NCI-H526 treated with DMSO at 0.1 percent for 48 hours (cell line): ENCODE data around the gene FBXL14.

Experiments
- DNase-seq: peaks from one replicate; lab custom pipeline; 2025; lab: John Stamatoyannopoulos, UW

Gene FBXL14

DNA sequence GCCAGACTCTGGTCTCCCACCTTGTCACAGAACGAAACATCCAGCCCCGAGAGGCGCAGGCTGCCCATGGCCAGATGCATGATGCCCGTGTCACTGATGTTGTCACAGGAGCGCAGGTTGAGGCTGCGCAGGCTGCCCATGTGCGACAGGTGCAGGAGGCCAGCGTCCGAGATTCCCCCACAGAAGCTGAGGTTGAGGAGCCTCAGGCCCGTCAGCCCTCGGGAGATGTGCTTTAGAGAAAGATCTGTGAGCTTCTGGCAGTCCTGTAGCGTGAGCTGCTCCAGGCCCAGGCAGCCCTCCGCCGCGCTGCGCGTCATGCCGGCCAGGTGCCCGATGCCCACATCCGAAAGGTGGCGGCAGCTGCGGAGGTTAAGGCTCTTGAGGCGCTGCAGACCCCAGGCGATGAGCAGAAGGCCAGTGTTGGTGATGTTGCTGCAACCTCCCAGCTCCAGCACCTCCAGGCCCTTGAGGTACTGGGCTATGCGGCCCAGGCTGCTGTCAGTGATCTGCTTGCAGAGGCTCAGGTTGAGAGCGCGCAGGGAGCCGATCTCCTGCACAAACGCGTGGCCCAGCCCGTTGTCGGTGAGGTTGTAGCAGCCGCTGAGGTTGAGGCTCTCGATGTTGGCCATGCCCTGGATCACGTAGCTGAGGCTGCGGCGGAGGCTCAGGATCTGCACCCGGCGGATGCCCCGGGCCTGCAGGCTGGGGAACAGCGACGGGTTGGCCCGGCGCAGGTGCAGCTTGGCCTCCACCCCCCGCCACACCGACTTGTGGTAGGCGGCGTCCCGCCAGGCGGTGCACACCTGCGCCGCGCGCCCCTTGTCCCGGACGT, 991 bp downstream of the FBXL14 start:
- peak; percentile 82 for DNase-seq

DNA sequence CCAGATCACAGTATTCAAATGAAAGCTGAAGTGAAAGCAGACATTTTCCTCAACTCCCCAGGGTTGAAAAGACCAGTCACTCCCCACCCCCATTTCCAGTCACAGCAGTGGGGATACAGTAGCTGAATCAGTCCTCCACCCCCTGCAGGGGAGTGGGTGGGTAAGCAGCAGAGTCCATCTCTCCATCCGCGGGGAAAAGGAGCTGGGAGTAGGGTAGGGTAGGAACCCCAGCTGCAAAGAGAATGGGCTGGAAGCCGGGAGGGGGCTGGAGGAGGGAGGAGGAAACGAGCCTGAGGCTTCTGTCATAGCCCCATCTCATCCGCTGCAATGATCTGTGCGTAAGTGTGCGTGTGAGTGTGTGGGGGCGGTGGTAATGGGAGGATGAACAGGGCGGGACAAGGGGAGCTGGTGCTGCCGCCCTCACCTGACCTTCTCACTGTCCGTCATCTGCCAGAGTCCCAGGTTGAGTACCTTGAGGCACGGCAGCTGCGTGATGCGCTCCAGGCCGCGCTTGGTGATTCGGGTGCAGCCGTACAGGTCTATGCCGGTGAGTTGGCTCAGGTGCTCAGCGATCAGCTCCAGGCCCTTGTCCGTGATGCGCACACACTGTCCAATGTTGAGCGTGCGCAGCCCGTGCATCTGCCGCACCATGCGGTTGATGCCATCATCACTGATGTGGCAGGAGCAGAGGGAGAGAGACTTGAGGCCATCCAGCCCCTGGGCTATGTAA, 1.8 kb downstream of the FBXL14 start:
- DNase-seq = peak; percentile 82

DNA sequence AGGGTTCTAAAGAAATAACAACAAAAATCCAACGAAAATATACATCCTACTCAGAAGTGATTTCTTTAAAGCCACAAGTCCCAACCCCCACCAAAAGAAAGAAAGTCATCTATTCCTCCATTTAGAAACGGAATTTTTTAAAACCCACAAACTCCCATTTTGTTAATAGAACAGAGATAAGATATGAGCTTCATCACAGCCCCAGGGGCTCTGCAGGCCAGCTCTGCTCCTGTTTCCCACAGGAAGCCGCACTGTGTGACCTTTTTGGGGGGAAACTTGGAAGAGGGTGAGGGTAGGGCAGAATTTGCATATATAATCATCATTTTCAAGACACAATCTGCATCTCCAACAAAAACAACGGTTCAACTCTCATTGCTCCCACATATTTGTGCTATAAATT, 2.8 kb downstream of the FBXL14 start:
- no peak for DNase-seq

DNA sequence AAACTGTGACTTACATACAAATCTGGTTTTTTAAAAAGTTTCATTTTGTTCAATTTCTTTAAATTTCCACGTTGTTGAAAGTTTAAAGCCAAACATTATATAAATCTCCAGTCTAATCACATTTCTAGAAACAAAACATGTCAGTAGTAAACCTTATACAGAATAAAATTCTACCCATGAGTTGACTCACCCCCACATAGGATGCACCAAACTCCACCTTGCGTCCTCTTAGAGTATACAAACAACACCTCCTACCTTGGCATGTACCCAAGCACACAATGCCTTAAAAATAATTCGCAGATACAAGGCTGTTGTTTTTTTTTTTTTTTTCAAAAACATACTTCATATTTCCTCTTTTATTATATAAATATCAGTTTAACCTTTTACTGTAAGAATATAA, 3.3 kb downstream of the FBXL14 start:
- DNase-seq = peak; percentile 51

DNA sequence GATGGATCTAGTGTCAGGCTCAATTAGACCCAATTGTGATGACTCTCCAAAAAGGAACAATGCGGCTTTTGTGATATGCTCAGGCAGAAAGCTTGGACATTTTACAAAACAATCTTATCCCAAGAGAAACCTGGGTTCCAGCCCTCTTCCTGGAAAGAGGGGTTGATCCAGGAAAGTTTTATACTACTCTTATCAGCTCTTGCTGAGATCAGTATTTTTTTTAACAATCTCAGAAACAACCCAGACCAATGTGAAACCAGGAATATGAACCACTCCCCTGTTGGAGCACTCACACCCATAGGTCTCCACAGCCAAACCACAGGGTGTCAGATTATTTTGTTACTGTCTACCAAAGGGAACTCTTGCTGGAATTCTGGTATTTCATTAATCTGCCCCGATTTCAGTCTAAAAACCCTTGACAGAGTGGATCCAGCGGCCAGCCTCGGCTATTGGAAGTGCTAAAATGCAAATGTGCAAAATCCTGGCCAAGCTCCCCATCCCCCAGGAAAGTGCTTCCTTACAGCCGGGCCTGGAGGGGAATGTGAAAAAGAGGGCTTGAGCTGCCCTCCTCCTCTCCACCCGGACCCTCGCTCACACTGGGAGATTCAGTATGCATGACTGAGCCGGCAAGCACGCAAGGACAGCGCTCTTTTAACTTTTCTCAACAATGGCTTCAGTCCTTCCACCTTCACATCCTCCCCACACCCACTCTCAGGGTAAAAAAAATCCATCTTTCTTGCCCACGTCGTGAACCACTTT, 4.0 kb downstream of the FBXL14 start:
- DNase-seq = peak; percentile 47

DNA sequence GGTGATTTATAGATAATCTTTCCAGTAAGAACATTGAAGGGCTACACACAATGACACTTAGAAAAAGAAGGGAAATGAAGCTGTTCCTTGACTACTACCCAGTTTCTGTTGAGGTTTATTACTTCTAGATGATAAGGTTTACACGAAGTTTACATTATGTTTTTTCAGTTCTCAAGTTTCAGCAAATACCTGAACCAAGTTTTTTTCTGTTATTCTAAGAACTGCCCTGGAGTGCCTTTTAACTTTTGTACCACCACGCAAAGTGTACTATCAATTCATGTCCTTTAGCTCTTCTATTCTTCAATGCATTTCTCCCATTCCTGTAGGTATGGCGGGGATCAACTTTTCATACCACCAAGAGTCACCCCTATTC, 5.8 kb downstream of the FBXL14 start:
- no peak for DNase-seq

DNA sequence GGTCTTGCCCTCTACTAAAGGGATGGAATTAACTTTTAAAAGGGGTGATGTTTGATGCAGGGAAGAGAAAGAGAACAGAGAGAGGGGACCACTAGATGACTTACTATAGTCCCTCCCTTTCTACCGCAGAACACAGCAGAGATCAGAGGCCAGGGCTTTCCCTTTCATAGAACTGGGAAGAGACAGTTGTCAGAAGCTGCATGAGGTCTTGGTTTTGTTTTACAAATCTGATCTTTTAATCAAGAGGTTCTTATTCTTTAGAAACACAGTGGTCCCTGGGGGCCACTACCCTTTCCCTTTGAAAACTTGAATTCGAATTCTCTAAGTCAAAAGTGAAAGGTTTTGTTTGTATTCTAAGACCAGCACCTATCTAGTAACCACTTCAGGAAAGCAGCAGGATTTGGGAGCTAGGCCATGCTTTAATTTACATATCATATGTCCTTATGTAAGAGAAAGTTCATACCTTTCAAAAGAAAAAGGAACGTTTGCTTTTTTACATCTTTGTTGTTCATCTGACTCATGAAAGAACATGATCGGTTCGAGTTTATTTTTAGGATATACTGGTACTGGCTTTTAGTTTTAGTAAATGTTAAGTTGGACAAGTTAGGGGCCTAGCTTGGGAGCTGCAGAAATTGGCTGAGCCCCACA, 6.3 kb downstream of the FBXL14 start:
- no peak for DNase-seq

DNA sequence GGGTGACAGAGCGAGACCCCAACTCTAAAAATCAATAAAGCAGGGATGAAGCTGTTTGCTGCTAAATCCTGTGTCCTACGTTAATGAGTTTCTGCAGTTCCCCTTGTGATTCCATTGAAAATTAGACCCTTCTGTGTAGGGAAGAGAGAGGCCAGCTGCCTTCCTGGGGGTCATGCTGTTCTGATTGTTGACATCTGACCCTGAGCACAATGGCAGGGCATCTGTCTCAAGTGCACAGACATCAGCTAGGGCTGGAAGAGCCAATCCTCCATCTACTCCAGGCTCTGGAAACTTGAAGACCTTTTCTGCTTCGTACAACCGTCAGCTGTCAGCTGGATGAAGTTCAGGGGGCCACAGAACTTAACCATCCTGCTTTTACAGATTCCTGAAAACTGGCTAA, 10.1 kb downstream of the FBXL14 start:
- DNase-seq = no peak

DNA sequence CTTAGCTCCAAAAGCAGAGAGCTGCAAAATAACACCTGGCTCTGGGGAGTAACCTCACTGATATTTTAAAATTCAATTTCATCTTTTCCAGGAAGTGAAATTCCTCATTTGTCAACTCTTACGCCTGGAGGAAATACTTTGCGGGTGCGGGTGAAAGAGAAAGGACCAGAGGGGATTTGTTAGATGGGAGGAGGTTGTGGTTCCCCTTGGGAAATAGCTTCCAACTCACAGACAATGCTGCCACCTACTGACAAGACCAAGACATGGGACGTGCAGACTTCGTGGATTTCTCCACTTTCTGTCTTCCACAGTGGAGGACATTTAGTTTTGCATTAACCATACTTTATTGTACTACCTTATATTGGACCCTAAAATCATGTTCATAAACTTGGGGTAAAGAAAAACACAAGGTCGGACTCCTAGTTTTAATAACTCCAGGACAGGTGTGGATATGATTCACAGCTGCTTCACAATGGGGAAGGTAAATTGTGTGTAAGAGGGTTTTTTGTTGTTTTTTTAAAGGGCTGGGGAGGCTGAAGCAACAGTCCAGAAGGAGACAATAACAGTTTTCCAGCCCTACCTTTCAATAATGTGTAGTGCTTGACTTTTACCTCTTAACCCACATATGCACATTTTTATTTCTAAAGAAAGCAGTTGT, 10.8 kb downstream of the FBXL14 start:
- DNase-seq = peak; percentile 78

DNA sequence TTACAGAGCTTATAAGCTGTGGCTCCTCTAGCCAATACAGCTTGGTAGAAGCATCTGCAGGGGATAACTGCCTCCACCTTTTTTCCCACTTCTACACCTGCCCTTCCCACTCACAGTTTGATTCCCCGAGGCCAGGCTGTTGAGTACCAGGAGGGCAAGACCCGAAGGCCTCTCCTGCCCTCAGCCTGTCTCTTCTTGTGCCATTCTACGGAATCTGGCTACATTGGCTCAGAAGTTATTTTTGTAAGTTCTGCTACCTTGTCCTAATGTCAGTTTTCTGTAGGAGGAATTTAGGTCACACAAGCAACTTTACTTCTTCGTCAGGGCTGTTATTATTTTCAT, 11.7 kb downstream of the FBXL14 start:
- DNase-seq = no peak

DNA sequence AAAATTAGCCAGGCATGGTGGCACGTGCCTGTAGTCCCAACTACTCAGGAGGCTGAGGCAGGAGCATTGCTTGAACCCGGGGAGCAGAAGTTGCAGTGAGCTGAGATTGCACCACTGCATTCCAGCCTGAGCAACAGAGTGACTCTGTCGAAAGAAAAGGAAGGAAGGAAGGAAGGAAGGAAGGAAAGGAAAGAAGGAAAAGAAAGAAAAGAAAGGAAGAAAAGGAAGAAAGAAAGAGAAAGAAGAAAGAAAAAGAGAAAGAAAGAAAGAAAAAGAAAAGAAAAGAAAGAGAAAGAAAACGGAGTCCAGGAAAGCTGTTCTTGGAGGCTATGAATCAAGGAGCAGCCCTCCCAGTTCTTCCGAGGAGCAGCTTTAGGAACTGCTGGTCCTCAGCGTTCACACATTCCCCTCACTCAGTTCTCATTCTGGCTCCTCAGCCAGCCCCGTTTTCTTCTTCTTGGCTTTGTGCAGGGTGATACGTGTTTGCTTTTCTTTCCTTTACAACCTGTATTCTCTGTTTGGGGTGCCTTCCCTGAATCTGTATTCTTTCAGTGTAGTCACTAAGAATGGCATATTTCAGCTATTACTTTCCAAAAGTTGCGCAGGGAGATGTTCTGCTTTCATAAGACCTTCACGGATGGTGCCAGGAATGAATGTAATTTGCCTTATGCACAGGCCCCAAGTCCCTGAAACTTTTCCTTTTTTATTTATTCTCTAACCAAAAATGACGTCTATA, 12.2 kb downstream of the FBXL14 start:
- DNase-seq = no peak

DNA sequence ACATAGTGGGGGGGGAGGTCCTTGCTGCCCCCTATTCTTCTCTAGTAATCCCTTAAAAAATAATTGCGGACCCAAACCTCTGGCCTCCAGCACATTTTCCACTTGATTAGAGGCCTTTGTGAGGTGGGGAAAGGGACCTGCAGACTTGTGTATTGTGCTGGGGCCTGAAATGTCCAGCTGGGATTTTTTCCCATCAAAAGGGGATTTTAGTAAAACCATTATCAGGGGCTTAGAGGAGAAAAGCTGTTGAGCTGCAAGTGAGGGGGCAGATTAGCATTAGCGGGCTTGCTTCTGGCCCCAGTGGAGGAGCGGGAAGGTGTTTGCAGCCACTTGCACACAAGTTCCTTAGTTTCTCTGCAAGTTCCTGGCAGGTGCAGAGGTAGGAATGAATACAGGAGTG, 13.9 kb downstream of the FBXL14 start:
- DNase-seq = no peak

DNA sequence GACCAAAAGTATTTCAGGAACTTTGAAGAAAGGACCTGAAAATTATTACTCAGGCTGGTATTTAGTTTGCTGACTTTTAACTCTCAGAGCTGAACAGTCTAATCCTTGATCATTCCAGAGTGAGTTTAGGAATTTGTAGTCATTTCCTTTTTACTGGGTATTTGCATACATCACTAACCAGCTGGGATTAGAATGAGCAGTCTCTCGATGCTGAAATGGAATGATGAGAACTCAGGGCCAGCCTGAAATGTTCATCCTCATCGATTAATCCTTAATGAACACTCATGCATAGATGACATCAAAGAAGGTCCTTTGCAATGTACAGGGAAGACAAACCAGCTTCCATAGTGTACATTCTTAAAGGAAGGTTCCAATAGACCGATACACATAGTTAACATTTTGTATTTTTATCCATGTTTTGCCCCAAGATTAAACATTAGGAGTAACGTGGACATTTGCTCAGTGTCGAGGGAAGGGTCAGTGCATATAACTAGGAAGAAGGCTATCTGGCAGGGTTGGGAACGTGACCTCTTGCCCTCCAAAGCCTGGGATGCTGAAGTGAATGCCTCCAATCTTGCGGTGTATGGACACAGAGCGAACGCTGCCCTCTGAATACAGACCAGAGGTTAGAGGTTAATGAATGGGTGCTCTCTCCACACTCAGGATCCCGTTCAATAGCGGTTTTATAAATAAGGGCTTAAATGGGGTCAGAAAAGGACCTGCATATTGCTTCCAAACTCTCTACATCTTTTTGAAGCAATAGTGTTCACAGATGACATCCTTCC, 14.5 kb downstream of the FBXL14 start:
- DNase-seq = no peak

DNA sequence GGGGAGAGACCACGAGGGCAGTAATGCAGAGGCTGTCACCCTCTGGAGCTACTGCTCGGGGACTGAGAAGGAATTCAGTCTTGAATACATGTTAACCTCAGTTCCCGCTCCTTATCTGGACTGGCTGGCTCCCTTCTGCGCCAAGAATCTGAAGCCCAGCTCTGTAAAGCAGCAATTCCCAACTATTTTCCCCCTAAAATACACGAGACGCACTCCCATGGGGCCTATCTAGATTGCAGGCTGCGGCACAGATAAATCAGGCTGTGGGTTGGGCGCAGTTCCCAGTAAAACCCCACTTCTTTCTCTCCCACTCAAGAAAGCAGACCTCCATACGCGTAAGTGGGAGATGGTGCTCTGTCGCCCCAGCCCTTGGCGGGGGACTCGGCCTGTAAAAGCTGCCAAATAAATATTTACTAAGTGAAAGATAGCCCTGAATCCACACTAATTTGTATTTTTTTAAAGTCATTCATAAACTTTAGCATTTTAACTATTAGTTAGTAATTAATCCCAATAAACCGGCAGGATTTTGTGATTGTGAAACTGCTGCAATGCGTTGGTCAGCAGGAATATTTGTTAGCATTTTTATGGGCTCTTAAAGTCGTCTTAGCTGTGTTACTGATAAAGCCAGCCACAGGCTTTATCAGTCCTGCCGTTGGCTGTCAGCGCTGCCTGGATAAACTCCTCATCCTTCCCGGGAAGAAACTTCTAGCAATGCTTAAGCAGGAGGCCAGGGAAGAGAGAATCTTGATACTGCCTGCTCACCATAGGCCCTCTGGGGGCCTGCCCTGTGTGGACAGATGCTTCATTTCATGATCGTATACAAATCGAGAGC, 17.8 kb downstream of the FBXL14 start:
- peak; percentile 60 for DNase-seq

DNA sequence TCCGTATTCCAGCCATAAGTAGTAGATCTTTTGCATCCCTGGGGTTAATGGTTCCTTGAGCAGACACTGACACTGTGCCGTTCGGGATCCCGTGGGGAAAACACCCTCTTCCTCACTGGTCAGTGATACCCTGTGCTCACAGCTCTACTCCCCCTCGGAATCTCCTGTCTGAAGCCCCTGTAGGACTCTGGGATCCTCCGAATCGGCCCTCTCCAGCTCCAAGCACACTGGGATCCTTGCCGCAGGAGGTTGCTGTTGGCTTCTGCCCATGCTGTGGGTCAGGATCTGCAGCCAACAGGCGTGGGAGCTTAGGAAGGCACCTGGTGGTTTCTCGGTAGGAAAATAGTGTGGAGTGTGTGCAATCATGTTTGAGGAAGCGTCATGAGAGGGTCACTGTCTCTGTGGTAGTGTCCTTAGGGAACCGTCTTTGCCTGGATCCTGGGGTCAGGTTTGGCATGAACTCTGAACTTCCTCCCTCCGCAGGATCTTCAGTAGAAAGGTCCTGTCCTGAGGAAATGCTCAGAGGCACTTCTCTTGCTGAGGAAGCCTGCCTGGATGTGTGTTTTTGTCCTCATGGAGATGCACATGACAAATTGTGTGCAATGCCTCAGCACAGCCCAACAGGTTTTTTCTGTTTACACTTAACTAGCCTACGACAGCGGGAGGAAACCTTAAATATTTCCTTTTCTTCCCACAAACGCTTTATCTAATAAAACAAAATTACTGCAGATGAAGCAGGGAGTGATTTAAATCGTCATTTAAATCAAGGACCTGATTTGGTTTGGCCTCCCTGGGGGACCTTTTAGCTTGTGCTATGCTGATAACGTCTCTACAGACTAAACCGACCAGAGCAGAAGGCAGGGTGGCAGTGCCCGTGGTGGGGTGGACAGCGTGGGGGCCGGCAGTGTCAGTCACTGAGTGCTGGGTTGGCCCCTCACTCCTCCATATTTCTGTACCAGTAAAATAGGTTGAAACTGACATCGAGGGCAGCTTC, 18.7 kb downstream of the FBXL14 start:
- DNase-seq = peak; percentile 63

DNA sequence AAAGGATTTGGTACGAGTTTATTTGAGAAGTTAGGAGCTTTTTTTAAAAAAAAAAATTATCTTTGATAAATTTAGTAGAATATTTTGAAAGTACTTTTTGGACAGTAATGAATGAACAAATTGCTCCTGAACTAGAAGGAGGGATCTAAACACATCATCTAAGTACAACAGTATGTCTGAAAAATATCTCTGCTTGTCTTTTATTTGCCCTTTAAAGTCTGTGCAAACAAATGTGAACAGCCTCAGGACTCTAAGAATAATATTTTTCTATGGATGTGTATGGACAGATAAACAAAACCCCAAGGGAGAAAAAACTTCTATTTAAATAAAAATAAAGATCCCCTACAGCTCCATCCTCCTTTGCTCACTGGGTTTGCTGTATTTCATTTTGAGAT, 19.5 kb downstream of the FBXL14 start:
- DNase-seq = no peak

DNA sequence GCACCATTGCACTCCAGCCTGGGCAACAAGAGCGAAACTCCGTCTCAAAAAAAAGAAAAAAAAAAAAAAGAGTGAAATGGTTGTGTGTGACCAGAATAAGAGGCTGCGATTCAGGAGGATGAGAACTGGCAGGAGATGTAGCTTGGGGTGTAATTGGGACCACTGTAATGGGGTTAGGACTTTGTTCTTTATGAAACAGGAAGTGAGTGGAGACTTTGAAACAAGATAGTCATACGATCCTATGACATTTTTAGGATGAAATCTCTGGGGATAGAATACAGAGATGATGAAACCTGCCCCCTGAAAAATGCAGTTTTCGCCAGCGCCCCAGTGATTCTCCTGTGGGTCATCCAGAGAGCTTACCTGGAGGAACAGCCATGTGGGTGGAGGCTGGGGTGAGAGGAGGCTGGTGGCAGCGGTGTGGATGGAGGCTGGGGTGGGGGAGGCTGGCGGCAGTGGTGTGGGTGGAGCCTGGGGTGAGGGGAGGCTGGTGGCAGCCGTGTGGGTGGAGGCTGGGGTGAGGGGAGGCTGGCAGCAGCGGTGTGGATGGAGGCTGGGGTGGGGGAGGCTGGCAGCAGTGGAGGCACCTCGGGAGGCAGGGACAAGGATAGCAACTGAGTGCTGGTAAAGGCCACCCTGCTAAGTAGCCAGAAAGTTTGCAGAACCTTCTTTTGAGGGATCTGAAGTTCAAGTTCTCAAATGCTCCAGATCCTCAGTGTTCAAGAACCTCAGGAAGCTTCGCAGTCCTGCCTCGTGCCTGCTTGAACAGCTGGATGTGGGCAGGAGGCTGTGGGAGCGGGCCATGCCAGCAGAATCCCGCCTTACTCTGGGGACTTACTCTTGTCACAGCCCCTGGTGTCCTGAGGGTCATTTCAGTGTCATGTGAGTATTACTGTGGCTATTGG, 20.2 kb downstream of the FBXL14 start:
- DNase-seq = no peak
